GM12878 (cell line): ENCODE data around the gene TIRAP. TPM values are rescaled to one million over a fixed set of nuclear protein-coding genes. Genes with fewer than 3 reads are reported as not detected.

Experiments
- ATAC-seq: fragments of 200-7000 bp; cut with Tn5 transposase; 3 replicates; pipeline ENCODE4 v1.9.1; 2020; ENCODE audit warnings: mild to moderate bottlenecking, moderate library complexity
- BruUV-seq: library from RNA; stranded (reverse); fragments of 400-500 nt; replicated peaks from 2 replicates; lab custom pipeline; 2021; lab: Mats Ljungman, UMichigan
- CTCF ChIA-PET: fragments of 300-600 bp; sonication (Branson Sonifier 250); formaldehyde crosslinking; extraction: SDS; loops from one replicate; lab custom pipeline; 2021; ENCODE audit warnings: inconsistent platforms; lab: Yijun Ruan, JAX
- POLR2A ChIA-PET: fragments of 350-600 bp; formaldehyde crosslinking; extraction: SDS; loops from one replicate; lab custom pipeline; 2021; ENCODE audit warnings: inconsistent platforms; lab: Charles Lee
- RAD21 ChIA-PET: fragments of 300-600 bp; sonication (Branson Sonifier 250); formaldehyde crosslinking; loops from one replicate; lab custom pipeline; 2023; ENCODE audit warnings: antibody characterized with exemption; ENCODE audit not compliant: unreplicated experiment; lab: Charles Lee
- SMC1A ChIA-PET: fragments of 300-600 bp; sonication (Branson Sonifier 250); formaldehyde crosslinking; loops from one replicate; lab custom pipeline; 2023; ENCODE audit not compliant: unreplicated experiment, uncharacterized antibody; lab: Charles Lee
- DNase-seq: peaks from one replicate; pipeline ENCODE4 v3.0.0-alpha.2; 2011; ENCODE audit warnings: low read depth, low spot score
- FAIRE-seq: peaks from 3 replicates; lab custom pipeline; 2011; peaks lifted over from hg19 to GRCh38; lab: Jason Lieb, UNC
- H2AFZ ChIP-seq: 2 replicates; pipeline ENCODE4 v1.6.0; 2011; ENCODE audit warnings: low read depth, low read length, control low read depth; ENCODE audit not compliant: control insufficient read depth
- H3K27ac ChIP-seq: 2 replicates; pipeline ENCODE4 v1.5.1; 2011; ENCODE audit warnings: control low read depth; ENCODE audit not compliant: control insufficient read depth, insufficient read depth
- H3K27me3 ChIP-seq, 2 experiments: replicated peaks in 1 of 2; 2 replicates each; pipeline versions ENCODE4 v1.6.0 to v1.6.1; 2011; ENCODE audit warnings: low read length in 1 of 2; ENCODE audit not compliant: control insufficient read depth in 2 of 2, insufficient read depth in 2 of 2
- H3K36me3 ChIP-seq, 2 experiments: 2 replicates each; pipeline ENCODE4 v1.5.1; 2011; ENCODE audit warnings: low read length in 1 of 2; ENCODE audit not compliant: control insufficient read depth in 2 of 2, insufficient read depth in 2 of 2
- H3K4me1 ChIP-seq: 2 replicates; pipeline ENCODE4 v1.6.1; 2011; ENCODE audit warnings: mild to moderate bottlenecking, low read length, moderate library complexity, mixed read lengths; ENCODE audit not compliant: control insufficient read depth, insufficient read depth
- H3K4me2 ChIP-seq: 2 replicates; pipeline ENCODE4 v1.6.0; 2011; ENCODE audit warnings: control low read depth; ENCODE audit not compliant: control insufficient read depth, insufficient read depth
- H3K4me3 ChIP-seq: fragments of 200-600 bp; sonication (generic); 2 replicates; pipeline ENCODE4 v1.5.1; 2016
- H3K79me2 ChIP-seq: 2 replicates; pipeline ENCODE4 v1.6.0; 2011; ENCODE audit warnings: low read length; ENCODE audit not compliant: control insufficient read depth, insufficient read depth
- H3K9ac ChIP-seq: 2 replicates; pipeline ENCODE4 v1.8.0; 2011; ENCODE audit warnings: low read length, control low read depth, mixed read lengths; ENCODE audit not compliant: control insufficient read depth, insufficient read depth
- H3K9me3 ChIP-seq: replicated peaks from 3 replicates; pipeline ENCODE4 v1.5.1; 2011; ENCODE audit warnings: mild to moderate bottlenecking, low read length; ENCODE audit not compliant: control insufficient read depth, insufficient read depth
- H4K20me1 ChIP-seq: 2 replicates; pipeline ENCODE4 v1.6.0; 2011; ENCODE audit not compliant: control insufficient read depth, insufficient read depth
- CHD1 ChIP-seq: IDR thresholded peaks from 2 replicates; pipeline ENCODE4 v1.6.1; 2012; ENCODE audit warnings: low read depth, low read length, improper control_type of control experiment
- HDGF ChIP-seq: fragments of 450-650 bp; IDR thresholded peaks from 2 replicates; pipeline ENCODE4 v1.6.1; 2016; ENCODE audit warnings: antibody characterized with exemption
- MAX ChIP-seq: IDR thresholded peaks from 2 replicates; pipeline ENCODE4 v1.6.1; 2012; ENCODE audit warnings: low read depth, low read length, improper control_type of control experiment
- NR2F1 ChIP-seq: fragments of 450-650 bp; conservative IDR thresholded peaks from 2 replicates; pipeline ENCODE4 v1.6.1; 2017; ENCODE audit warnings: mild to moderate bottlenecking
- RB1 ChIP-seq: fragments of 450-650 bp; formaldehyde crosslinking; IDR thresholded peaks from 2 replicates; pipeline ENCODE4 v1.6.1; 2017; ENCODE audit warnings: mild to moderate bottlenecking, borderline replicate concordance
- RCOR1 ChIP-seq: conservative IDR thresholded peaks from 2 replicates; pipeline ENCODE4 v1.6.1; 2012; ENCODE audit warnings: low read depth, low read length, improper control_type of control experiment
- RFX5 ChIP-seq: IDR thresholded peaks from 2 replicates; pipeline ENCODE4 v1.6.1; 2011; ENCODE audit warnings: low read depth, low read length, improper control_type of control experiment
- SMAD5 ChIP-seq: IDR thresholded peaks from 2 replicates; pipeline ENCODE4 v1.6.1; 2016; ENCODE audit warnings: antibody characterized with exemption, low read depth
- SP1 ChIP-seq: IDR thresholded peaks from one replicate; pipeline ENCODE4 v1.6.1; 2011; ENCODE audit warnings: low read depth, low read length
- ZNF384 ChIP-seq: IDR thresholded peaks from 2 replicates; pipeline ENCODE4 v1.6.1; 2012; ENCODE audit warnings: low read depth, mild to moderate bottlenecking, low read length, improper control_type of control experiment, borderline replicate concordance
- WGBS: methylation state at CpG from one replicate; pipeline ENCODE4 v1.1.6; 2016; ENCODE audit warnings: low lambda C conversion rate; ENCODE audit not compliant: insufficient replicate concordance, insufficient coverage; ENCODE audit errors: missing lambda C conversion rate; 5-methylcytosine and 5-hydroxymethylcytosine counted together
- in situ Hi-C: fragments of 300-500 bp; cut with MboI; formaldehyde crosslinking; loops from 9 replicates; pipeline ENCODE4 v1.14.3; 2018; ENCODE audit warnings: mixed read lengths
- intact Hi-C: fragments of 100-400 bp; cut with micrococcal nuclease; formaldehyde crosslinking; loops from one replicate; pipeline ENCODE4 v1.14.2; 2022; ENCODE audit not compliant: unreplicated experiment
- polyA plus RNA-seq, 11 experiments: library from polyadenylated mRNA; depleted of rRNA in 4 of 11; unstranded in 6 of 11; stranded (reverse) in 5 of 11; fragments of >200 nt; fragmentation: Nextera tagmentation in 4 of 11; fragmentation: Illumina TruSeq in 1 of 11; extraction: Ambion mirVana in 4 of 11; extraction: Trizol in 1 of 11; gene quantifications; 1 replicate in 1 of 11; 2 replicates in 10 of 11; pipeline versions ENCODE4 v1.2.1 to v1.2.3, GENCODE V29; 2011 to 2016; ENCODE audit warnings: inconsistent platforms in 2 of 11, missing spikeins in 2 of 11, low read depth in 1 of 11
- total RNA-seq, 4 experiments: library from RNA; depleted of rRNA in 3 of 4; stranded (reverse); fragments of >200 nt in 3 of 4; fragmentation: Illumina TruSeq in 1 of 4; extraction: Trizol in 1 of 4; gene quantifications; 2 replicates each; pipeline versions ENCODE4 v1.2.1 to v1.2.3, GENCODE V29; 2013 to 2021
- TF ChIP-seq, protein P1 (sequence below): fragments of 450-650 bp; IDR thresholded peaks from 2 replicates; pipeline ENCODE4 v1.6.1; 2017; ENCODE audit warnings: mild to moderate bottlenecking, moderate library complexity
- TF ChIP-seq, protein P2 (sequence below): IDR thresholded peaks from 2 replicates; pipeline ENCODE4 v1.6.1; 2012; ENCODE audit warnings: improper control_type of control experiment, low read depth, low read length; ENCODE audit not compliant: insufficient replicate concordance

The TIRAP gene
- total and polyA plus RNA-seq, 10 of the 15 experiments (the other 5 are each of a cell fraction or from before 2014, with no cell fraction given) = 0.76 to 9.9 (median 4.7) TPM

DNA sequence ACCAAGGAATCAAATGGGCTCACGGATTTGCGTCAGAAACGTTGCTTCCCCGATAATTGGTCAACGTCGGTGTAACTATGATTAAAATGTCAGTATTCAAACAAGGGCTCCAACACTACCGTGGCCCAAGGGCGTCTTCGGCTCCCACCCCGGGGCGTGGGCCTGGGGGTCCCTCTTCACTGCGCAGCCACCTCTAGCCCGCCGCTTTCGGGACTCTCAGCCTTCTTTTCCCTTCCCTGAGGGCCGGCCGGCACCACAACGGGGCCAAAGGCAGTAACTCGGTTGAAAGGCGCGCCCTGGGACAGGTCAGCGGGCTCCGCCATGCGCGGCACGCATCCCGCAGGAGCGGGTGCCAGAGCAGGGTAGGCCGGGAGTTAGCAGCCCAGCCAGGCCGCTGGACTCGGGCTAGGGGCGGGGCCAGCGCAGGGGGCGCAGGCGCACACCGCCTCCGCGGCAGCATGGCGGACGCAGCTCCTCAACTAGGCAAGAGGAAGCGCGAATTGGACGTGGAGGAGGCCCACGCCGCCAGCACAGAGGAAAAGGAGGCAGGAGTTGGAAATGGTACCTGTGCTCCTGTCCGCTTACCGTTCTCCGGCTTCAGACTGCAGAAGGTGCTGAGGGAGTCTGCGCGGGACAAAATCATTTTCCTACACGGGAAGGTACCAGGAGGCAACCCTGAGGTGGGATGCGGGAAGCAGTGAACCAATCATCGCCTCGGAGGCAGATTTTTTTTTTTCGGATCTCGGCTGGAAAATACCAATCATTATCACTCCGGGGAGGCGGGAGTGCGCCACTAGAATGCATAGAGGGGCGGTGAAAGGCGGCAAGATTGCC lies 20.9 kb downstream of the TIRAP start, which contains the start of gene DCPS:
Gene DCPS, plus strand, starts transcription at position 438 of the 834 bp plus-strand sequence. Its CDS starts 21 bp downstream, at position 459.
- in situ Hi-C loops = no loop called here
- Histone ChIP-seq H3K4me3 (peak within 1 kb of the TSS; percentile 96), H3K9ac (peak within 1 kb of the TSS; percentile 97), H4K20me1 (no peaks in the 10 kb centered on the region), H3K79me2 (peaks cover 25% of the 10 kb centered on the region), H3K36me3 (0 out of 4 replicates have a peak, but pooled peaks cover 0 to 6% of the 10 kb centered on the region in 2 experiments), H2AFZ (peak within 1 kb of the TSS; percentile 93), H3K9me3 (no peaks in the 10 kb centered on the region), H3K4me1 (peaks cover 11% of the 10 kb centered on the region), H3K4me2 (peak within 1 kb of the TSS; percentile 83), H3K27ac (peak within 1 kb of the TSS; percentile 92), H3K27me3 (no peaks in the 10 kb centered on the region)
- ChIA-PET CTCF (interaction anchor here (0.6 to 10.0 kb wide), 4 partner anchors 10 to 179 kb away, joined by 3 to 232 read pairs (median 3); no protein-coding TSS in a partner anchor), RAD21 (interaction anchor here (1.0 to 2.7 kb wide), 4 partner anchors 11 to 93 kb away, joined by 4 to 7 read pairs (median 4); partner anchors contain the start of genes FAM118B and RPUSD4), SMC1A (interaction anchor here (0.9 to 2.1 kb wide), 5 partner anchors 9 to 177 kb away, joined by 3 to 14 read pairs (median 5); partner anchors contain the start of genes FOXRED1 and SRPRA), POLR2A (interaction anchor here (0.6 to 1.3 kb wide), 5 partner anchors 10 to 116 kb away, joined by 3 to 5 read pairs (median 4); partner anchors contain the start of gene ST3GAL4)
- intact Hi-C loops = loop anchor here (1.0 to 2.0 kb wide), 2 partner anchors 20 to 35 kb away; partner anchors contain the start of genes FOXRED1 and SRPRA
- under 1% methylated on average over 60 of the region's 61 CpGs for WGBS
- DNase-seq (peak; percentile 81), FAIRE-seq (peak; percentile 80), ATAC-seq (peak; percentile 94)
- no TSS peak for BruUV-seq
- peak; percentile 16 for TF ChIP-seq SP1
- no peak; the same call in none of the 2 replicates for TF ChIP-seq MAX
- TF ChIP-seq, protein P1, sequence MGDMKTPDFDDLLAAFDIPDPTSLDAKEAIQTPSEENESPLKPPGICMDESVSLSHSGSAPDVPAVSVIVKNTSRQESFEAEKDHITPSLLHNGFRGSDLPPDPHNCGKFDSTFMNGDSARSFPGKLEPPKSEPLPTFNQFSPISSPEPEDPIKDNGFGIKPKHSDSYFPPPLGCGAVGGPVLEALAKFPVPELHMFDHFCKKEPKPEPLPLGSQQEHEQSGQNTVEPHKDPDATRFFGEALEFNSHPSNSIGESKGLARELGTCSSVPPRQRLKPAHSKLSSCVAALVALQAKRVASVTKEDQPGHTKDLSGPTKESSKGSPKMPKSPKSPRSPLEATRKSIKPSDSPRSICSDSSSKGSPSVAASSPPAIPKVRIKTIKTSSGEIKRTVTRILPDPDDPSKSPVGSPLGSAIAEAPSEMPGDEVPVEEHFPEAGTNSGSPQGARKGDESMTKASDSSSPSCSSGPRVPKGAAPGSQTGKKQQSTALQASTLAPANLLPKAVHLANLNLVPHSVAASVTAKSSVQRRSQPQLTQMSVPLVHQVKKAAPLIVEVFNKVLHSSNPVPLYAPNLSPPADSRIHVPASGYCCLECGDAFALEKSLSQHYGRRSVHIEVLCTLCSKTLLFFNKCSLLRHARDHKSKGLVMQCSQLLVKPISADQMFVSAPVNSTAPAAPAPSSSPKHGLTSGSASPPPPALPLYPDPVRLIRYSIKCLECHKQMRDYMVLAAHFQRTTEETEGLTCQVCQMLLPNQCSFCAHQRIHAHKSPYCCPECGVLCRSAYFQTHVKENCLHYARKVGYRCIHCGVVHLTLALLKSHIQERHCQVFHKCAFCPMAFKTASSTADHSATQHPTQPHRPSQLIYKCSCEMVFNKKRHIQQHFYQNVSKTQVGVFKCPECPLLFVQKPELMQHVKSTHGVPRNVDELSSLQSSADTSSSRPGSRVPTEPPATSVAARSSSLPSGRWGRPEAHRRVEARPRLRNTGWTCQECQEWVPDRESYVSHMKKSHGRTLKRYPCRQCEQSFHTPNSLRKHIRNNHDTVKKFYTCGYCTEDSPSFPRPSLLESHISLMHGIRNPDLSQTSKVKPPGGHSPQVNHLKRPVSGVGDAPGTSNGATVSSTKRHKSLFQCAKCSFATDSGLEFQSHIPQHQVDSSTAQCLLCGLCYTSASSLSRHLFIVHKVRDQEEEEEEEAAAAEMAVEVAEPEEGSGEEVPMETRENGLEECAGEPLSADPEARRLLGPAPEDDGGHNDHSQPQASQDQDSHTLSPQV = no peak
- 0 out of 2 replicates have a peak, but pooled peaks have one; percentile 54 for TF ChIP-seq ZNF384
- TF ChIP-seq HDGF = no peak
- TF ChIP-seq CHD1 = peak; percentile 86; the same call in 1 of the 2 replicates
- TF ChIP-seq RB1 = peak; percentile 77; the same call in 1 of the 2 replicates
- 0 out of 2 replicates have a peak, but pooled peaks have one; percentile 16 for TF ChIP-seq NR2F1
- TF ChIP-seq RCOR1 = no peak
- TF ChIP-seq, protein P2, sequence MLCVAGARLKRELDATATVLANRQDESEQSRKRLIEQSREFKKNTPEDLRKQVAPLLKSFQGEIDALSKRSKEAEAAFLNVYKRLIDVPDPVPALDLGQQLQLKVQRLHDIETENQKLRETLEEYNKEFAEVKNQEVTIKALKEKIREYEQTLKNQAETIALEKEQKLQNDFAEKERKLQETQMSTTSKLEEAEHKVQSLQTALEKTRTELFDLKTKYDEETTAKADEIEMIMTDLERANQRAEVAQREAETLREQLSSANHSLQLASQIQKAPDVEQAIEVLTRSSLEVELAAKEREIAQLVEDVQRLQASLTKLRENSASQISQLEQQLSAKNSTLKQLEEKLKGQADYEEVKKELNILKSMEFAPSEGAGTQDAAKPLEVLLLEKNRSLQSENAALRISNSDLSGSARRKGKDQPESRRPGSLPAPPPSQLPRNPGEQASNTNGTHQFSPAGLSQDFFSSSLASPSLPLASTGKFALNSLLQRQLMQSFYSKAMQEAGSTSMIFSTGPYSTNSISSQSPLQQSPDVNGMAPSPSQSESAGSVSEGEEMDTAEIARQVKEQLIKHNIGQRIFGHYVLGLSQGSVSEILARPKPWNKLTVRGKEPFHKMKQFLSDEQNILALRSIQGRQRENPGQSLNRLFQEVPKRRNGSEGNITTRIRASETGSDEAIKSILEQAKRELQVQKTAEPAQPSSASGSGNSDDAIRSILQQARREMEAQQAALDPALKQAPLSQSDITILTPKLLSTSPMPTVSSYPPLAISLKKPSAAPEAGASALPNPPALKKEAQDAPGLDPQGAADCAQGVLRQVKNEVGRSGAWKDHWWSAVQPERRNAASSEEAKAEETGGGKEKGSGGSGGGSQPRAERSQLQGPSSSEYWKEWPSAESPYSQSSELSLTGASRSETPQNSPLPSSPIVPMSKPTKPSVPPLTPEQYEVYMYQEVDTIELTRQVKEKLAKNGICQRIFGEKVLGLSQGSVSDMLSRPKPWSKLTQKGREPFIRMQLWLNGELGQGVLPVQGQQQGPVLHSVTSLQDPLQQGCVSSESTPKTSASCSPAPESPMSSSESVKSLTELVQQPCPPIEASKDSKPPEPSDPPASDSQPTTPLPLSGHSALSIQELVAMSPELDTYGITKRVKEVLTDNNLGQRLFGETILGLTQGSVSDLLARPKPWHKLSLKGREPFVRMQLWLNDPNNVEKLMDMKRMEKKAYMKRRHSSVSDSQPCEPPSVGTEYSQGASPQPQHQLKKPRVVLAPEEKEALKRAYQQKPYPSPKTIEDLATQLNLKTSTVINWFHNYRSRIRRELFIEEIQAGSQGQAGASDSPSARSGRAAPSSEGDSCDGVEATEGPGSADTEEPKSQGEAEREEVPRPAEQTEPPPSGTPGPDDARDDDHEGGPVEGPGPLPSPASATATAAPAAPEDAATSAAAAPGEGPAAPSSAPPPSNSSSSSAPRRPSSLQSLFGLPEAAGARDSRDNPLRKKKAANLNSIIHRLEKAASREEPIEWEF = no peak
- TF ChIP-seq SMAD5 = peak; percentile 82
- 0 out of 2 replicates have a peak, but pooled peaks have one; percentile 24 for TF ChIP-seq RFX5
